GM18909 (cell line): ENCODE results near the gene PCDH17.

Experiments
- ATAC-seq: cut with Tn5 transposase; IDR thresholded peaks from one replicate; pipeline ENCODE4 v1.9.1; 2021; ENCODE audit warnings: mild to moderate bottlenecking; ENCODE audit not compliant: unreplicated experiment, poor library complexity

PCDH17 gene

DNA sequence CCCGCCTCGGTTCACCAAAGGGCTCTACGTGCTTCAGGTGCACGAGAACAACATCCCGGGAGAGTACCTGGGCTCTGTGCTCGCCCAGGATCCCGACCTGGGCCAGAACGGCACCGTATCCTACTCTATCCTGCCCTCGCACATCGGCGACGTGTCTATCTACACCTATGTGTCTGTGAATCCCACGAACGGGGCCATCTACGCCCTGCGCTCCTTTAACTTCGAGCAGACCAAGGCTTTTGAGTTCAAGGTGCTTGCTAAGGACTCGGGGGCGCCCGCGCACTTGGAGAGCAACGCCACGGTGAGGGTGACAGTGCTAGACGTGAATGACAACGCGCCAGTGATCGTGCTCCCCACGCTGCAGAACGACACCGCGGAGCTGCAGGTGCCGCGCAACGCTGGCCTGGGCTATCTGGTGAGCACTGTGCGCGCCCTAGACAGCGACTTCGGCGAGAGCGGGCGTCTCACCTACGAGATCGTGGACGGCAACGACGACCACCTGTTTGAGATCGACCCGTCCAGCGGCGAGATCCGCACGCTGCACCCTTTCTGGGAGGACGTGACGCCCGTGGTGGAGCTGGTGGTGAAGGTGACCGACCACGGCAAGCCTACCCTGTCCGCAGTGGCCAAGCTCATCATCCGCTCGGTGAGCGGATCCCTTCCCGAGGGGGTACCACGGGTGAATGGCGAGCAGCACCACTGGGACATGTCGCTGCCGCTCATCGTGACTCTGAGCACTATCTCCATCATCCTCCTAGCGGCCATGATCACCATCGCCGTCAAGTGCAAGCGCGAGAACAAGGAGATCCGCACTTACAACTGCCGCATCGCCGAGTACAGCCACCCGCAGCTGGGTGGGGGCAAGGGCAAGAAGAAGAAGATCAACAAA is 2.6 kb downstream of the PCDH17 start:
- no peak for ATAC-seq

DNA sequence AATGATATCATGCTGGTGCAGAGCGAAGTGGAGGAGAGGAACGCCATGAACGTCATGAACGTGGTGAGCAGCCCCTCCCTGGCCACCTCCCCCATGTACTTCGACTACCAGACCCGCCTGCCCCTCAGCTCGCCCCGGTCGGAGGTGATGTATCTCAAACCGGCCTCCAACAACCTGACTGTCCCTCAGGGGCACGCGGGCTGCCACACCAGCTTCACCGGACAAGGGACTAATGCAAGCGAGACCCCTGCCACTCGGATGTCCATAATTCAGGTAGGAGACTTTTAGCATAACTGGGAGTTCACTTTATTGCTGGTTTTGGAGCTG is 3.3 kb downstream of the PCDH17 start:
- no peak for ATAC-seq

DNA sequence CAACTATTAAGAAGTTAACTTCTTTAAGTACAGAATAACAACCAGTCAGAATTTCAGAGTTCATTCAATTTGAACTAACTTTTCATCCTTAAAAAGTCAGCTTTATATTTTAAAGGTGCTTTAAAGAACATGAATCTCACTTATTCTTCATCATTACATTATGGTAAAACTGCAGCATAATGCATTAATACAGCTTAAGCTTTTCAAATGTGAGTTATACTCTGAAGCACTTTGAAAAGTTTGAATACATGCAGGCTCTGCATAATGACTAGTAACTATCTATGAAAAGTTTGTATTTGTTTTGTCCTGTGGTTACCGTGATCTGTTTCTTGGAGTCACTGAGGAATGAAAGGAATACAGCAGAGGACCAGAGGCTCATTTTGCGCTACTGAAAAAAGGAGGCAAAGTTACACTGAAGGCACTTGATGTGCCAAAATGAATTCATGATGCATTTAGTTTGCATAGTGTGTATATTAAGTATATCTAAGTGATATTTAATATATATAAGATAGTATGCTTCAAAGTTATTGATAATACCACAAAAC is 4.1 kb downstream of the PCDH17 start:
- ATAC-seq = no peak

DNA sequence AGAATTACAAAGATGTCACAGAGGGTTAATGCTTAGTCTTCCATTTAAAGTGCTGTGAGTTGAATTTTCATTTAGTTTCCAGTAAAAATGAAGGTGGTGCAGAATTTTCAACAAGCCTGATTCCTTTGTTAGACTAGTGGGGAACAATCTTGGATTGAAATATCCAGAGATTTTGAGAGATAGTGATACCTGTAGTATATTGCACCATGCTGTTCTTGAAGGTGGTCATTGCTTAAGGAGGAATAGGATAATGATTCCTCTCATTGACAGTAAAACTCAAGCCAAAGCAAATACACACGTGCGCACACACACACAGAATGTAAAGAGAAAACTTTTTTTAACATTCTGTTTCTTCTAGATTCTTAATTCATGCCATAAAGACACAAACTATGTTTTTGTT is 5.3 kb downstream of the PCDH17 start:
- no peak for ATAC-seq

DNA sequence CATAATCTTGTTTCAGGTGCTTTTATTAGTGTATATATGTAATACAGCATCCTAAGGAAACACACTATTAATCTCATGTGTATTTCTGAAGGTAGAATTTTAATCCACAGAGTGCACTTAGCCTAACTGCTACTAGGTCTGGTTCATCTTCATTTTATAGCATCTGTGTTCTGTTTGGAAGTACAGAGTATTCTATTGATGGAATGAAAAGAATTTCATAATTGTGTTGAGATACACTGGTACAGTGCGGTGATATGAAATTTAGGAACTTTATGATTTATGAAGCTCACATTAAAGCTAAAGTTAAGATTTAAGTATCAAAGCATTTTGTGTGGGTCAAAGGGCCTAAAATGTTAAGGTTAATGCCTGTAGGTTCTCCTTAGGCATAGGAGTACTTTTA is 6.0 kb downstream of the PCDH17 start:
- ATAC-seq = no peak

DNA sequence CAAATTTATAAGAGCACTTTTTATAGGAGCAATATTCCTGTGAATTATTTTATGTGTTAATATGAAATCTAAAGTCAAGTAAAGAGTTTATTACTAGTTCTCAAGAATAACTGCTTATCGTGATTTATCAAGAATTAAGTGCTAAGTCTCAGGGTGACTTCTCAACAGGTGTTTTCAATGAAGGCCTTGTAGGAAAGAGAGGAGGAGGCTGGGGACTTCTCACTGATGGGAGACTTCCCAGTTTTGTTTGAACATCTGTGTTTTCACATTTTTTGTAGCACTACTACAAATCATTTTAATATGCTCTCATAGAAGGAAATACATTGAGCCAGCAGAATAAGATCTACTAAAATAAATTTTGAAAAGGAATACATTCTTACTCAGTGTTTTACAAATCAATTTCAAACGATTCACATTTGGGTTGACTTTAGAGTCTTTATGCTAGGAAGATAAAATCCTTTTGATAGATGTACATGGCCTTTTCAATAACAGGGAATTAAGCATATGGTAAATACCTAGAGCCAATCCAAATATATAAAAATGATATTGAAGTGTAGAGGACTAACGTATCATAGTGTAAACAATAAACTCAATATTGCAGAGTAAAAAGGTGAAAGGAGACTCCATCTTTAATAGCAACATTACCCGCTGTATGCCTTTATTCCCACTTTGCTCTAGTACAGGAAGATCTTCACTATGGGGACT is 6.8 kb downstream of the PCDH17 start:
- no peak for ATAC-seq

DNA sequence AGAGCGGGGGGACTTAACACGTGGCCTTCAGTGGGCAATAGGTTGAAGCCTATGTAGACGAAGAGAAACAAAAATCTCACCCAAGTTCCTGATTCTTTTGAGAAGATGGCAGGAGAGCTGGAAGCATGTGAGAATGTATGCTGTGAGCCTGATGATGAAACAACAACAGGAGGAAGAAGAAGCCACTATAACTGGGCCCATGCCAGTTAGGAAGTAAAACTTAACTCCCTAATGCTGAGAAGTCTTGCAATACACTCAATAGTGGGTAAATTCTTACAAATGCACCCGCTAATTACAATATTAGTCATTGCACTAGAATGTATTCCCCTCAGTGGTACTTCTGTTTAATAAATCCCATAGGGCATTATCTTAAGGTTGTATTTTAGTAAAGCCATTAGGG is 9.1 kb downstream of the PCDH17 start:
- ATAC-seq = no peak

DNA sequence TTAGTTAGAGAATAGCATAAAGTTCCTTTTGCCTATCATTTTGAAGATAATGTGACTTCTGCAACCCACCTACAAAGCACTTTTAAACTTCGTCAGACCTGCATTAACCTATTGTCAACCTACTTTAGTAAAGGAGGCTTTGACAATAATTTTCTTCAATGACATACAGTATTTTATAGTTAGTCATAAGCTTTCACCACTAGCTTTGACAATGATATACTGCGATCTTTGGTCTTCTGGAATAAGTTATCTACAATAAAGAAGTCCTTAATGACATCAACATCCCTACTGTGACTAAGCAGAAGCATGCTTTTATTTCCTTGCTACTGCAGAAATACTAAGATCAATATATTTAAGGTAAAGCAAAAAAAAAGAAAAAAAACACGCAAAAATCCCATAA is 9.5 kb downstream of the PCDH17 start:
- ATAC-seq = no peak

DNA sequence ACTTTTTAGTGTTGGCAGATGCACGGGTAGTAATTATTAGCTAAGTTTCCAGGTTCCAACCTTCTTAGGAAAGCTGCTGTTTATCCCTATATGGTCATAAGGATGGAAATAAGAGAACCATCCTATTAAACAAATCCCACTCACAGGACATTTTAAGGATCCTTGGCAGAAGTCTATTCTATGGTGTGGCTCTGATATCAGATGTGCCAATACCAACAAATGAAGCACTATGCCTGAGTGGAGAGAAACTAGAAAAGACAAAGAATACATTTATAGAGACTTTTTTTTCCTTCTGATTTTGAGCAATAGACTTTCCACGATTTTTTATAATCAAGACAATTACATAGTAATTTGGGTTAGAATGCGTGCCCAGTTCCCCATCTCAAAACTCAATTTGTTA is 12.6 kb downstream of the PCDH17 start:
- no peak for ATAC-seq

DNA sequence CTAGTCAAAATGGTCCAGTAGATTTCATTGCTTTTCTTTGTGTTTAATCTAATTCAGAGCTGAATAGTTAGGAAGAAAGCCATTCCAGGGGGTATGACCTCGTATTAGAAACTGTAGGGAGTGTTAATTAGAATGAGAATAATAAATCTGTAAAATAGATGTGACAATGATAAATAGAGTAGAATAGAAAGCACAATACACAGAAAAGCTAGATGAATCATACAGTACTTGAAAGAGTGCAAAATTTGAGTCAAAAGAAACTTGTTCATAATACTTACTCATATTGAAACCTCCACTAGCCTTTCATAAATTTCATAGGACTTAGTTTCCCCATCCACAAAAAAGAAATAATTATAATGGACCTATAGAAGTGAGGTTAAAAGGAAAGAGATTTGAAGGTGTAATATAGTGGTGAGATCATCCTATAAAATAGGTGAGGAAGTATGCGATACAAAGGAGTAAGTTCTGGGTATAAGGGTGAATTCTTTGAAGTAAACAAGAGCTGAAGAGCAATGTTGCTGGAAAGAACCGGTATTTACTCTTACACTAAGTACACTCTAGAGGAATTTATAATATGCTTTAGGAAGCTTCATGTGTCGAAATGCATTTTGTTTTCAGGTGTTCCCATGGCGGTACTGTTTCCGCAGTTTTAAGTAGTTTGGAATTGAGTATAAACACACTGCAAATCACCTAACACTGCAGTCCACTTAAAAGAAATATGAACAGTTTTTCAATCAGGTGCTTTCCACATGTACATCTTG is 21.9 kb downstream of the PCDH17 start:
- no peak for ATAC-seq

DNA sequence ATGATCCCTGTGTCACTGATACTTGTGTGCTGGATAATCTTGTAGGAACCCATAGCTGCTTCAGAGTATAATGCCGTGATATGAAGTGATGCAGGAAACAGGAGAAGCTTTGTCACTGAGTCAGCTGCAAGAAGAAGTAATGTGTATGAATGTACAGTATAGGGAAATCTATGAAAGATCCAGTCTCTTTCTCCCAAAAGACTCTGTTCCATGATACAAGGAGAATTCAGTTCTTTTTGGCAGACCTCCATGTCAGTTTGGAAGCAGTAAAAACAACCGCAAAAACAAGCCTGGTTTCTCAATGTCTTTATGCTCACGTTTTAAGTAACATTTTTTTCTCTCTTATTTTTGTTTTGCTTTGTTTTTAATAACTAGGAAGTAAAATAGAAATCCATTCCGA is 33.9 kb downstream of the PCDH17 start:
- ATAC-seq = no peak

DNA sequence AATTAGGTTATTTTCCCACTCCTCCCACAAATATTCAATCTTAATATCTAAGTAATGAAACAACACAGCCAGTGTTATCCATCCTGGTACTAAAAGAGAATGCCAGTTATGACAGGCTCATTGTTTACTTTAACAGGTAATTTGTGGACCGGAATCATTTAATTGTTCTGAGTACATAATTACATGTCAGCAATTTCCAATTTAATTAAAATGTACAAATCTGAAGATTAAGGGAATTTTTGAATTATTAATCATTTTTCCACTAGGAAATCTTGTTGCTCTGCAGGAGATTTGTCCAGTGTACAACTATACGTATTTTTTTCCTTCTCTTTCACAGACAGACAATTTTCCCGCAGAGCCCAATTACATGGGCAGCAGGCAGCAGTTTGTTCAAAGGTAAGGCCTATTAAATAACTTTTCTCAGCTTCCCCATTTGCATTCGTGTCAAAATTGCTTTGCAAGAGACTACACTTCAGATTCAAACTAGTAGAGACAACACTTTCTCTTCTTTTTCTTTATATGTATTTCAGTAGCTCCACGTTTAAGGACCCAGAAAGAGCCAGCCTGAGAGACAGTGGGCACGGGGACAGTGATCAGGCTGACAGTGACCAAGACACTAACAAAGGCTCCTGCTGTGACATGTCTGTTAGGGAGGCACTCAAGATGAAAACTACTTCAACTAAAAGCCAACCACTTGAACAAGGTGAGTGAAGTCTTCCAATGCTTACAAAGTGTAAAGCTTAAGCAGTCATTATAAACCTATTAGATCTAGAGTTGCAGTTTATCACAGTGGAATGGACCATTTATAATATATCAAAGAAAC is 34.8 kb downstream of the PCDH17 start:
- ATAC-seq = no peak

DNA sequence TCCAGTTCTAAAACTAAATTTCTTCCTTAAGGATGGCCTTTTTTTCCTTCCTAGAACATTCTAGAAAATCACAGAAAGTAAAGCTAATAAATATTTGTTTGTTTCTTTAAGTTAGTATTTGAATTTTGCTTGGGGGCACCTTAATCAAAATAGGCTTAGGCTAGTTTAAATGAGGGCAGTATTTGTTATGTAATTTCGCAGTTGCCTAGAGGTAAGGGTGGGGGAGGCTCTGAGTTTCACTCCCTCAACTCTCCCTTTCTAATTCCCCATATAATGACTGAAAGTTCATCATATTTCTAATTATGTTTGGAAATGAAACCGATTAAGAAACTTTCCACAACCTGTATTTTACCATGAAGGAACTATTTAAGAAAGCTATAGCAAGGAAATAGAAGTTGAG is 40.6 kb downstream of the PCDH17 start:
- ATAC-seq = no peak

DNA sequence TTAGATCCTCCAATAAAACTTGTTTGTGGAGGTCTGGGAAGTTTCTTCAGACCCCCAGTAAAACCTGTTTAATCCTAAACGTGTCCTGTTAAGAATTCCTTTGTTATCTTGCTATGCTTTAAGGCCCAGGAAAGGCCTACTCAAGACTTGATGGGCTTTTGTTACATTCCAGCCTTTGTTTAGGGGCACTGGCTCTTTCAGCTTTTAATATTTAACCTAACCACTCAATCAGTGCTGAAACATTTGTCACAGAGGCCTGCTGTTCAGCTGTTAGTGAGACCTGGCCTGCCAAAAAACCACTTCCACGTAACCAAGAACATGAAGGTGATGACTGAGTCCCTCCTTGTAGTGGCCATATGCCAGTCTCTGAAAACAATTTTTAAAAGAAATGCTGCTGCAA is 41.7 kb downstream of the PCDH17 start:
- ATAC-seq = no peak

DNA sequence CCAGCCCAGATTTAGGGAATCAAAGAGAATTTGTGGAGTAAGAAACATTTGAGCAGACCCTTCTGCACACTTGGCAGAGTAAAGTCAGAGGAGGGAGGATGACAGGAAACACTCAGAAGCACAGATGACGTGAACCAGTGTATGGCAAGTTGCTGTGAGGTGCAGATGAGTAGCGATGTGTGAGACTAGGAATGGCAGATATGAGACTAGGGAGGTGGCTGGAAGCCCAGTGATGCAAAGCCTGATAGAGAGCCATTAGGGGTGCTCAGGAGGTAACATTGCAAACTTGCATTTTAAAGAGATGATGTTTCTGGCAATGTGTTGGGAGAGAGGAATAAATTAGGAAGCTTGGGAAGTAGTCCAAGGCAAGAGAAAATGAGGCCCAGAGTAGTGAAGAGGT is 44.0 kb downstream of the PCDH17 start:
- ATAC-seq = no peak

DNA sequence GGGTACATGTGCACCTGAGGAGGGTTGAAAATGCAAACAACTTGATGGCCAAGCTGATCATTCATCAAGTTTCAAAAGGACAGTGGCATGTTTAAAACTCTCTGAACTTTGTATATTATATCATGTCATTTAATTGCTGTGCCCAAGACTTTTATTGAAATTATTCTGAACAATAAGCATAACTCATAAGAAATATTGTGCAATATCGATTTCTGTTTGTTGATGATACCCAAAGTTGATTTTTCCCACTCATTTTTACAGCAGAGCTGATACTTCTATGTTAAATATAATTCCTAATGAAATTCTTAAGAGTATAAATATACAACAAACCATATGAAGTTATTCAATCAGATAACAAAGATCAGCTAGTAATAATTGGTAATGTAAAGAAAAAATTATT is 49.1 kb downstream of the PCDH17 start:
- ATAC-seq = no peak

DNA sequence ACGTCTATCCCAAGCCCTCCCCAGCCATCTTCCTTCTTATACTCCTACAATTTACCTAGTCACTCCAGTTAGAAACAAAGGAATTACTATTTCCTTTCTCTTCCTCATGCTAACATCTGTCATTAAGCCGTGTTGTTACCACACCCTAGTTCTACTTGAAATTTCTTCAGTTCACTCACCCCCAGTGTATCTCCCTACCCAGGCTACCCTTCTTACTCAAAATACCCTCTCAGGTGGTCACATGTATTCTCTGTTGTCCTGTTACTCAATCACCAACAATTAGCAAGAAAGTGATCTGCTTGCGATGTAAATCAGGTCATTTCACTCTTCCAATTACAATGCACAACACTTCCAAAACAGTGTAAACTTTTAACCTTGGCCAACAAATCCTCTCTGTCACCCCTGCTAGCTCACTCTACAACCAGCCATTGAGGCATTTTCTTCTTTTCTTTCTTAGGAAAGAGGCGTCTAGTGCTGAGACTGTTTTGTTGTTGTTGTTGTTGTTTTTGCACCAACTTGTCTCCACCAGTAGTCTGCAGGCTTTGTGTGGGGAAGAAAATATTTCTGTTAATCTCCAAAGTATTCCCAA is 50.7 kb downstream of the PCDH17 start:
- ATAC-seq = no peak

DNA sequence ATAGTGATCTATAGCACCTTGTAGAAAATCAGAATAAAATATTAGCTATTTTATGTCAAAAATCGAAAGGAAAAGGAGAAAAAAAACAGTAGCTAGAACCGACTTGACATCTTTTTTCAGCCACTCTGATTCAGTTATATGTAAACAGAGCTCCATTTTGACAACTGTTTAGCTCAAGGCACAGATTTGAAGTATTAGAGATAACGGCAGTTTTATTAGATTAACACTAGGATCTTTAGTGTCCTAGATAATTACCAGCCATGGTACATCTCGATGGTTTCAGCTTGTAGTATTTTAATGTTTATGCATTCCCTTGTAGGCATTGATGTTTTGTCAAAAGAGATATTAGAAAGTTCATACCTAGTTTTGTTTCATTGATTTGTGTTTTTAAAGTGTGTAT is 67.3 kb downstream of the PCDH17 start:
- no peak for ATAC-seq

DNA sequence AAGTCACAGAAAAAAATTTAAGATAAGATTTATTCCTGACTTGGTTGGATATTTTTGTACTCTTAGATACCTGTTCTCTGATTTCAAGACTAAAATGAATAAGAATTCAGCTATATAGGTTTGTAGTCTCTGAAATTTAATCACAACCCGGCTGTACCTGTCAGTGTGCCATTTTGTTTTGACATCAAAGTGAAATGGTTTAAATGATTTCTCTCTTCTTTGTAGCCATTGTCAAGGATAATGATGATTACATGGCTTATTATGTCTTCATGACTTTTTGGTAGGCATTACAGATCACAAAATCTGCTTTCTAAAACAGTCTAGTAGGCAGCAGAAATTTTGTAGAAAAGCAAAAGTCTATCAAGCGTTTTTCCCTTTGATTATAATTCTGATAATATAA is 72.5 kb downstream of the PCDH17 start:
- no peak for ATAC-seq

DNA sequence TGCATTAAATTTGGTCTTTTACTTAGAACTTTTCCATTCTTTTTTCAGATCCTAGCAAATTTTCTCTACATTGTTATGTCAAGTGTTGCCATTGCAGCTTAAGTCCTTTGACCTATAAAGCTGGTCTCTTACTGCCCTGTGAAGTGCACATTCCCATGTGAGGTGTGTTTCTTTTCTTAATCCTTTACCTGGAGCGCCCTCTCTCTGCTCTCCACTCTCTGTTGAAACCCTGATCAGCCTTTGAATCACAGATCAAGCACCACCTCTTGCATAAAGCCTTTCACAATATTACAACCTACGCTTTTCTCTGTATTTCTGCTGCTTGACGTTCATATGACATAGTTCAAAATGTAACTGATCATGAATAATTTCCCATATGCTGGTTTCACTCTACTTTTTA is 84.8 kb downstream of the PCDH17 start:
- ATAC-seq = no peak
